HepG2 (cell line): Measurements from ENCODE around the gene OSBPL2. TPM values are rescaled to one million over a fixed set of nuclear protein-coding genes. Genes with fewer than 3 reads are reported as not detected.

Experiments
- EED ChIP-seq: sonication (generic); formaldehyde crosslinking; IDR thresholded peaks from 2 replicates; pipeline ENCODE4 v1.5.0; 2020; ENCODE audit warnings: mild to moderate bottlenecking, missing genetic modification reagents
- RFXAP ChIP-seq: sonication (generic); formaldehyde crosslinking; IDR thresholded peaks from 2 replicates; pipeline ENCODE4 v1.4.0; 2020; ENCODE audit warnings: missing genetic modification reagents, borderline replicate concordance
- SP5 ChIP-seq: IDR thresholded peaks from 2 replicates; pipeline ENCODE4 v1.6.1; 2016; ENCODE audit warnings: low read depth, borderline replicate concordance
- ZNF232 ChIP-seq: sonication (generic); formaldehyde crosslinking; IDR thresholded peaks from 2 replicates; pipeline ENCODE4 v1.4.0; 2020; ENCODE audit warnings: missing genetic modification reagents, borderline replicate concordance
- ZNF652 ChIP-seq: IDR thresholded peaks from 2 replicates; pipeline ENCODE4 v1.6.1; 2016; ENCODE audit warnings: low read depth, borderline replicate concordance
- ZSCAN21 ChIP-seq: sonication (generic); formaldehyde crosslinking; IDR thresholded peaks from 2 replicates; pipeline ENCODE4 v1.8.0; 2022; ENCODE audit warnings: mild to moderate bottlenecking, missing genetic modification reagents, moderate library complexity, borderline replicate concordance
- ZSCAN25 ChIP-seq: sonication (generic); formaldehyde crosslinking; IDR thresholded peaks from 2 replicates; pipeline ENCODE4 v1.8.0; 2022; ENCODE audit warnings: mild to moderate bottlenecking, missing genetic modification reagents
- polyA plus RNA-seq, 8 experiments: library from polyadenylated mRNA; depleted of rRNA in 3 of 8; stranded (reverse) in 7 of 8; unstranded in 1 of 8; fragments of >200 nt; fragmentation: Illumina TruSeq in 4 of 8; extraction: Trizol in 4 of 8; gene quantifications; 2 replicates each; pipeline versions ENCODE4 v1.2.1 to v1.2.3, GENCODE V29; 2011 to 2016; ENCODE audit warnings: low read depth in 4 of 8, missing spikeins in 1 of 8, mixed read lengths in 1 of 8; ENCODE audit not compliant: insufficient read depth in 1 of 8
- total RNA-seq, 5 experiments: library from RNA; depleted of rRNA; stranded (reverse); fragments of >200 nt; fragmentation: Illumina TruSeq; extraction: Trizol; gene quantifications; 2 replicates each; pipeline ENCODE4 v1.2.3, GENCODE V29; 2016; ENCODE audit warnings: low read depth in 1 of 5
- TF ChIP-seq, protein P1 (sequence below): sonication (generic); formaldehyde crosslinking; IDR thresholded peaks from 2 replicates; pipeline ENCODE4 v1.5.0; 2020; ENCODE audit warnings: mild to moderate bottlenecking, missing genetic modification reagents, borderline replicate concordance
- TF ChIP-seq, protein P2 (sequence below): sonication (generic); formaldehyde crosslinking; IDR thresholded peaks from 2 replicates; pipeline ENCODE4 v1.4.0; 2020; ENCODE audit warnings: missing genetic modification reagents
- TF ChIP-seq, protein P3 (sequence below): sonication (generic); formaldehyde crosslinking; IDR thresholded peaks from 2 replicates; pipeline ENCODE4 v1.8.1; 2022; ENCODE audit warnings: low read depth, mild to moderate bottlenecking, missing genetic modification reagents
- TF ChIP-seq, protein P4 (sequence below): sonication (generic); formaldehyde crosslinking; IDR thresholded peaks from 2 replicates; pipeline ENCODE4 v1.5.0; 2020; ENCODE audit warnings: mild to moderate bottlenecking, missing genetic modification reagents

The OSBPL2 gene
- total and polyA plus RNA-seq, 2 of the 13 experiments (the other 11 are each of a cell fraction or from before 2014, with no cell fraction given) = 18.5 to 37.4 TPM

DNA sequence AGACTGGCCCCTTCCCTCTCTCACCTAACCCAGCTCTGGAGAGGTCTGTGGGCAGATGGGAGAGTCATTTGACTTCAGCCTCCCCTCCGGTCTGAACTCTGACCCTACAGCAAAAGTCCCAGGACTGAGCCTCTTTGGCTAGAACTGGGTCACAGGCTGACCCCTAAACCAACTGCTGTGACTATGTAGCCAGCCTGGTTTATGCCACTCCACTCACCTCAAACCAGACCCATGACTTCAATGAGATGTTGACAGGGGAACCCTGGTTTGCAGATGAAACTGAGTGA, 864 bp upstream of the OSBPL2 start (continued):
- TF ChIP-seq, protein P1, sequence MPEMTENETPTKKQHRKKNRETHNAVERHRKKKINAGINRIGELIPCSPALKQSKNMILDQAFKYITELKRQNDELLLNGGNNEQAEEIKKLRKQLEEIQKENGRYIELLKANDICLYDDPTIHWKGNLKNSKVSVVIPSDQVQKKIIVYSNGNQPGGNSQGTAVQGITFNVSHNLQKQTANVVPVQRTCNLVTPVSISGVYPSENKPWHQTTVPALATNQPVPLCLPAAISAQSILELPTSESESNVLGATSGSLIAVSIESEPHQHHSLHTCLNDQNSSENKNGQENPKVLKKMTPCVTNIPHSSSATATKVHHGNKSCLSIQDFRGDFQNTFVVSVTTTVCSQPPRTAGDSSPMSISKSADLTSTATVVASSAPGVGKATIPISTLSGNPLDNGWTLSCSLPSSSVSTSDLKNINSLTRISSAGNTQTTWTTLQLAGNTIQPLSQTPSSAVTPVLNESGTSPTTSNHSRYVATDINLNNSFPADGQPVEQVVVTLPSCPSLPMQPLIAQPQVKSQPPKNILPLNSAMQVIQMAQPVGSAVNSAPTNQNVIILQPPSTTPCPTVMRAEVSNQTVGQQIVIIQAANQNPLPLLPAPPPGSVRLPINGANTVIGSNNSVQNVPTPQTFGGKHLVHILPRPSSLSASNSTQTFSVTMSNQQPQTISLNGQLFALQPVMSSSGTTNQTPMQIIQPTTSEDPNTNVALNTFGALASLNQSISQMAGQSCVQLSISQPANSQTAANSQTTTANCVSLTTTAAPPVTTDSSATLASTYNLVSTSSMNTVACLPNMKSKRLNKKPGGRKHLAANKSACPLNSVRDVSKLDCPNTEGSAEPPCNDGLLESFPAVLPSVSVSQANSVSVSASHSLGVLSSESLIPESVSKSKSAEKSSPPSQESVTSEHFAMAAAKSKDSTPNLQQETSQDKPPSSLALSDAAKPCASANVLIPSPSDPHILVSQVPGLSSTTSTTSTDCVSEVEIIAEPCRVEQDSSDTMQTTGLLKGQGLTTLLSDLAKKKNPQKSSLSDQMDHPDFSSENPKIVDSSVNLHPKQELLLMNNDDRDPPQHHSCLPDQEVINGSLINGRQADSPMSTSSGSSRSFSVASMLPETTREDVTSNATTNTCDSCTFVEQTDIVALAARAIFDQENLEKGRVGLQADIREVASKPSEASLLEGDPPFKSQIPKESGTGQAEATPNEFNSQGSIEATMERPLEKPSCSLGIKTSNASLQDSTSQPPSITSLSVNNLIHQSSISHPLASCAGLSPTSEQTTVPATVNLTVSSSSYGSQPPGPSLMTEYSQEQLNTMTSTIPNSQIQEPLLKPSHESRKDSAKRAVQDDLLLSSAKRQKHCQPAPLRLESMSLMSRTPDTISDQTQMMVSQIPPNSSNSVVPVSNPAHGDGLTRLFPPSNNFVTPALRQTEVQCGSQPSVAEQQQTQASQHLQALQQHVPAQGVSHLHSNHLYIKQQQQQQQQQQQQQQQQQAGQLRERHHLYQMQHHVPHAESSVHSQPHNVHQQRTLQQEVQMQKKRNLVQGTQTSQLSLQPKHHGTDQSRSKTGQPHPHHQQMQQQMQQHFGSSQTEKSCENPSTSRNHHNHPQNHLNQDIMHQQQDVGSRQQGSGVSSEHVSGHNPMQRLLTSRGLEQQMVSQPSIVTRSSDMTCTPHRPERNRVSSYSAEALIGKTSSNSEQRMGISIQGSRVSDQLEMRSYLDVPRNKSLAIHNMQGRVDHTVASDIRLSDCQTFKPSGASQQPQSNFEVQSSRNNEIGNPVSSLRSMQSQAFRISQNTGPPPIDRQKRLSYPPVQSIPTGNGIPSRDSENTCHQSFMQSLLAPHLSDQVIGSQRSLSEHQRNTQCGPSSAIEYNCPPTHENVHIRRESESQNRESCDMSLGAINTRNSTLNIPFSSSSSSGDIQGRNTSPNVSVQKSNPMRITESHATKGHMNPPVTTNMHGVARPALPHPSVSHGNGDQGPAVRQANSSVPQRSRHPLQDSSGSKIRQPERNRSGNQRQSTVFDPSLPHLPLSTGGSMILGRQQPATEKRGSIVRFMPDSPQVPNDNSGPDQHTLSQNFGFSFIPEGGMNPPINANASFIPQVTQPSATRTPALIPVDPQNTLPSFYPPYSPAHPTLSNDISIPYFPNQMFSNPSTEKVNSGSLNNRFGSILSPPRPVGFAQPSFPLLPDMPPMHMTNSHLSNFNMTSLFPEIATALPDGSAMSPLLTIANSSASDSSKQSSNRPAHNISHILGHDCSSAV = no peak
- TF ChIP-seq ZSCAN25 = no peak; the same call in 1 of the 2 replicates
- TF ChIP-seq, protein P2, sequence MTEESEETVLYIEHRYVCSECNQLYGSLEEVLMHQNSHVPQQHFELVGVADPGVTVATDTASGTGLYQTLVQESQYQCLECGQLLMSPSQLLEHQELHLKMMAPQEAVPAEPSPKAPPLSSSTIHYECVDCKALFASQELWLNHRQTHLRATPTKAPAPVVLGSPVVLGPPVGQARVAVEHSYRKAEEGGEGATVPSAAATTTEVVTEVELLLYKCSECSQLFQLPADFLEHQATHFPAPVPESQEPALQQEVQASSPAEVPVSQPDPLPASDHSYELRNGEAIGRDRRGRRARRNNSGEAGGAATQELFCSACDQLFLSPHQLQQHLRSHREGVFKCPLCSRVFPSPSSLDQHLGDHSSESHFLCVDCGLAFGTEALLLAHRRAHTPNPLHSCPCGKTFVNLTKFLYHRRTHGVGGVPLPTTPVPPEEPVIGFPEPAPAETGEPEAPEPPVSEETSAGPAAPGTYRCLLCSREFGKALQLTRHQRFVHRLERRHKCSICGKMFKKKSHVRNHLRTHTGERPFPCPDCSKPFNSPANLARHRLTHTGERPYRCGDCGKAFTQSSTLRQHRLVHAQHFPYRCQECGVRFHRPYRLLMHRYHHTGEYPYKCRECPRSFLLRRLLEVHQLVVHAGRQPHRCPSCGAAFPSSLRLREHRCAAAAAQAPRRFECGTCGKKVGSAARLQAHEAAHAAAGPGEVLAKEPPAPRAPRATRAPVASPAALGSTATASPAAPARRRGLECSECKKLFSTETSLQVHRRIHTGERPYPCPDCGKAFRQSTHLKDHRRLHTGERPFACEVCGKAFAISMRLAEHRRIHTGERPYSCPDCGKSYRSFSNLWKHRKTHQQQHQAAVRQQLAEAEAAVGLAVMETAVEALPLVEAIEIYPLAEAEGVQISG (CRISPR knock-in tag) = no peak
- TF ChIP-seq EED (CRISPR knock-in tag) = no peak
- TF ChIP-seq ZSCAN21 (CRISPR knock-in tag) = no peak
- TF ChIP-seq, protein P3, sequence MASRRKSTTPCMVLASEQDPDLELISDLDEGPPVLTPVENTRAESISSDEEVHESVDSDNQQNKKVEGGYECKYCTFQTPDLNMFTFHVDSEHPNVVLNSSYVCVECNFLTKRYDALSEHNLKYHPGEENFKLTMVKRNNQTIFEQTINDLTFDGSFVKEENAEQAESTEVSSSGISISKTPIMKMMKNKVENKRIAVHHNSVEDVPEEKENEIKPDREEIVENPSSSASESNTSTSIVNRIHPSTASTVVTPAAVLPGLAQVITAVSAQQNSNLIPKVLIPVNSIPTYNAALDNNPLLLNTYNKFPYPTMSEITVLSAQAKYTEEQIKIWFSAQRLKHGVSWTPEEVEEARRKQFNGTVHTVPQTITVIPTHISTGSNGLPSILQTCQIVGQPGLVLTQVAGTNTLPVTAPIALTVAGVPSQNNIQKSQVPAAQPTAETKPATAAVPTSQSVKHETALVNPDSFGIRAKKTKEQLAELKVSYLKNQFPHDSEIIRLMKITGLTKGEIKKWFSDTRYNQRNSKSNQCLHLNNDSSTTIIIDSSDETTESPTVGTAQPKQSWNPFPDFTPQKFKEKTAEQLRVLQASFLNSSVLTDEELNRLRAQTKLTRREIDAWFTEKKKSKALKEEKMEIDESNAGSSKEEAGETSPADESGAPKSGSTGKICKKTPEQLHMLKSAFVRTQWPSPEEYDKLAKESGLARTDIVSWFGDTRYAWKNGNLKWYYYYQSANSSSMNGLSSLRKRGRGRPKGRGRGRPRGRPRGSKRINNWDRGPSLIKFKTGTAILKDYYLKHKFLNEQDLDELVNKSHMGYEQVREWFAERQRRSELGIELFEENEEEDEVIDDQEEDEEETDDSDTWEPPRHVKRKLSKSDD (CRISPR knock-in tag) = no peak
- TF ChIP-seq SP5 = no peak
- 0 out of 2 replicates have a peak, but pooled peaks have one; percentile 35 for TF ChIP-seq RFXAP (CRISPR knock-in tag)
- TF ChIP-seq ZNF232 = no peak
- TF ChIP-seq, protein P4, sequence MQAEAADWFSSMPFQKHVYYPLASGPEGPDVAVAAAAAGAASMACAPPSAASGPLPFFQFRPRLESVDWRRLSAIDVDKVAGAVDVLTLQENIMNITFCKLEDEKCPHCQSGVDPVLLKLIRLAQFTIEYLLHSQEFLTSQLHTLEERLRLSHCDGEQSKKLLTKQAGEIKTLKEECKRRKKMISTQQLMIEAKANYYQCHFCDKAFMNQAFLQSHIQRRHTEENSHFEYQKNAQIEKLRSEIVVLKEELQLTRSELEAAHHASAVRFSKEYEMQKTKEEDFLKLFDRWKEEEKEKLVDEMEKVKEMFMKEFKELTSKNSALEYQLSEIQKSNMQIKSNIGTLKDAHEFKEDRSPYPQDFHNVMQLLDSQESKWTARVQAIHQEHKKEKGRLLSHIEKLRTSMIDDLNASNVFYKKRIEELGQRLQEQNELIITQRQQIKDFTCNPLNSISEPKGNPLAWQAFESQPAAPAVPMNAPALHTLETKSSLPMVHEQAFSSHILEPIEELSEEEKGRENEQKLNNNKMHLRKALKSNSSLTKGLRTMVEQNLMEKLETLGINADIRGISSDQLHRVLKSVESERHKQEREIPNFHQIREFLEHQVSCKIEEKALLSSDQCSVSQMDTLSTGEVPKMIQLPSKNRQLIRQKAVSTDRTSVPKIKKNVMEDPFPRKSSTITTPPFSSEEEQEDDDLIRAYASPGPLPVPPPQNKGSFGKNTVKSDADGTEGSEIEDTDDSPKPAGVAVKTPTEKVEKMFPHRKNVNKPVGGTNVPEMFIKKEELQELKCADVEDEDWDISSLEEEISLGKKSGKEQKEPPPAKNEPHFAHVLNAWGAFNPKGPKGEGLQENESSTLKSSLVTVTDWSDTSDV = 0 out of 2 replicates have a peak, but pooled peaks have one; percentile 27
- TF ChIP-seq ZNF652 (CRISPR knock-in tag) = no peak
